GM12864 (cell line): ENCODE results near the gene ANKK1.

ENCODE experiments used
- DNase-seq: peaks from one replicate; pipeline ENCODE4 v3.0.0-alpha.2; 2011; ENCODE audit warnings: low read depth
- H3K4me3 ChIP-seq: 2 replicates; pipeline ENCODE4 v1.5.1; 2011; ENCODE audit warnings: mild to moderate bottlenecking, low read depth, low read length, control low read depth
- CTCF ChIP-seq: IDR thresholded peaks from 2 replicates; pipeline ENCODE4 v1.5.1; 2011; ENCODE audit warnings: low read depth, mild to moderate bottlenecking, moderate library complexity, low read length, control low read depth, inconsistent platforms; ENCODE audit errors: missing control alignments

Gene ANKK1

GRCh38 chr11:113447621-113448315 lies 60.2 kb downstream of the ANKK1 start:
- DNase-seq, result no peak
- H3K4me3 ChIP-seq, result no peak overlapping the region
- no peak for TF ChIP-seq CTCF

GRCh38 chr11:113448316-113448677 lies 60.7 kb downstream of the ANKK1 start:
- no peak overlapping the region for H3K4me3 ChIP-seq
- DNase-seq, result no peak
- no peak for TF ChIP-seq CTCF

GRCh38 chr11:113449743-113450142 lies 62.2 kb downstream of the ANKK1 start:
- no peak for TF ChIP-seq CTCF
- no peak for DNase-seq
- no peak overlapping the region for H3K4me3 ChIP-seq
